IMR-90 (cell line): ENCODE data around the gene IRAK2.

Experiments used
- CHD1 ChIP-seq: IDR thresholded peaks from 2 replicates; pipeline ENCODE4 v1.6.1; 2012; ENCODE audit warnings: low read depth, low read length, improper control_type of control experiment
- FOS ChIP-seq: fragments of 150-350 bp; IDR thresholded peaks from 2 replicates; pipeline ENCODE4 v1.6.1; 2016; ENCODE audit warnings: low read depth, low read length
- MAZ ChIP-seq: IDR thresholded peaks from 2 replicates; pipeline ENCODE4 v1.6.1; 2012; ENCODE audit warnings: low read depth, mild to moderate bottlenecking, low read length, improper control_type of control experiment, moderate library complexity, borderline replicate concordance
- MXI1 ChIP-seq: IDR thresholded peaks from 2 replicates; pipeline ENCODE4 v1.6.1; 2012; ENCODE audit warnings: low read depth, mild to moderate bottlenecking, low read length, moderate library complexity, borderline replicate concordance
- POLR2A ChIP-seq: IDR thresholded peaks from 2 replicates; pipeline ENCODE4 v1.6.1; 2012; ENCODE audit warnings: mild to moderate bottlenecking, low read depth, low read length
- RAD21 ChIP-seq: IDR thresholded peaks from 2 replicates; pipeline ENCODE4 v1.6.1; 2012; ENCODE audit warnings: low read length, improper control_type of control experiment
- RFX5 ChIP-seq: IDR thresholded peaks from 2 replicates; pipeline ENCODE4 v1.8.0; 2012; ENCODE audit warnings: low read depth, mild to moderate bottlenecking, low read length, moderate library complexity
- SMC3 ChIP-seq: fragments of 150-350 bp; IDR thresholded peaks from 2 replicates; pipeline ENCODE4 v1.6.1; 2016; ENCODE audit warnings: low read depth, mild to moderate bottlenecking, antibody characterized with exemption, low read length, moderate library complexity
- TF ChIP-seq, protein P1 (sequence below): conservative IDR thresholded peaks from 2 replicates; pipeline ENCODE4 v1.5.1; 2012; ENCODE audit warnings: mild to moderate bottlenecking, low read depth, low read length, improper control_type of control experiment
- TF ChIP-seq, protein P2 (sequence below): fragments of 150-350 bp; IDR thresholded peaks from 2 replicates; pipeline ENCODE4 v1.6.1; 2016; ENCODE audit warnings: low read depth, mild to moderate bottlenecking, low read length, moderate library complexity, borderline replicate concordance
- TF ChIP-seq, protein P3 (sequence below): fragments of 150-350 bp; IDR thresholded peaks from 2 replicates; pipeline ENCODE4 v1.6.1; 2017; ENCODE audit warnings: mild to moderate bottlenecking, antibody characterized with exemption, low read length, low read depth

DNA sequence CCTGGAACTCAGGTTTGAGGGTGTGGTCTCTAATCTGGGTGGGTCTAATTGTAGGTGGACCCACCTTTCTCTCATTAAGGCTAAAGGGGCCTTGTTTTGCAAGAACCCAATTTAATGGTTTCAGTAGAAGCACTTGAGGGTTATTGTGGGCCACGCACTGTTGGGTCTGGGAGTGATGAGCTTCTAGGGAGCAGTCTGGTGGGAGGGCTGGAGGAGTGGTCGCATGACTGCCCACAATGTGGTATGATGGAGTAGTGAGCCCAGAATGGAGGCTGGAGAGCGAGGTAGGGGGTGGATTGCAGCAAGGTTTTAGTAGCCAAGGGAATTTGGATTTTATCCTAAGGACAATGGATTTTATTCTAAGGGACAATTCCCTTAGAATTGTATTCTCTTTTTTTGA lies 86.3 kb downstream of the IRAK2 start:
- TF ChIP-seq, protein P1, sequence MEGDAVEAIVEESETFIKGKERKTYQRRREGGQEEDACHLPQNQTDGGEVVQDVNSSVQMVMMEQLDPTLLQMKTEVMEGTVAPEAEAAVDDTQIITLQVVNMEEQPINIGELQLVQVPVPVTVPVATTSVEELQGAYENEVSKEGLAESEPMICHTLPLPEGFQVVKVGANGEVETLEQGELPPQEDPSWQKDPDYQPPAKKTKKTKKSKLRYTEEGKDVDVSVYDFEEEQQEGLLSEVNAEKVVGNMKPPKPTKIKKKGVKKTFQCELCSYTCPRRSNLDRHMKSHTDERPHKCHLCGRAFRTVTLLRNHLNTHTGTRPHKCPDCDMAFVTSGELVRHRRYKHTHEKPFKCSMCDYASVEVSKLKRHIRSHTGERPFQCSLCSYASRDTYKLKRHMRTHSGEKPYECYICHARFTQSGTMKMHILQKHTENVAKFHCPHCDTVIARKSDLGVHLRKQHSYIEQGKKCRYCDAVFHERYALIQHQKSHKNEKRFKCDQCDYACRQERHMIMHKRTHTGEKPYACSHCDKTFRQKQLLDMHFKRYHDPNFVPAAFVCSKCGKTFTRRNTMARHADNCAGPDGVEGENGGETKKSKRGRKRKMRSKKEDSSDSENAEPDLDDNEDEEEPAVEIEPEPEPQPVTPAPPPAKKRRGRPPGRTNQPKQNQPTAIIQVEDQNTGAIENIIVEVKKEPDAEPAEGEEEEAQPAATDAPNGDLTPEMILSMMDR: no peak
- TF ChIP-seq POLR2A (no peak), MAZ (no peak), FOS (no peak), MXI1 (no peak), RAD21 (no peak), SMC3 (no peak), RFX5 (no peak), CHD1 (no peak)
- TF ChIP-seq, protein P2, sequence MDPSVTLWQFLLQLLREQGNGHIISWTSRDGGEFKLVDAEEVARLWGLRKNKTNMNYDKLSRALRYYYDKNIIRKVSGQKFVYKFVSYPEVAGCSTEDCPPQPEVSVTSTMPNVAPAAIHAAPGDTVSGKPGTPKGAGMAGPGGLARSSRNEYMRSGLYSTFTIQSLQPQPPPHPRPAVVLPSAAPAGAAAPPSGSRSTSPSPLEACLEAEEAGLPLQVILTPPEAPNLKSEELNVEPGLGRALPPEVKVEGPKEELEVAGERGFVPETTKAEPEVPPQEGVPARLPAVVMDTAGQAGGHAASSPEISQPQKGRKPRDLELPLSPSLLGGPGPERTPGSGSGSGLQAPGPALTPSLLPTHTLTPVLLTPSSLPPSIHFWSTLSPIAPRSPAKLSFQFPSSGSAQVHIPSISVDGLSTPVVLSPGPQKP: no peak
- TF ChIP-seq, protein P3, sequence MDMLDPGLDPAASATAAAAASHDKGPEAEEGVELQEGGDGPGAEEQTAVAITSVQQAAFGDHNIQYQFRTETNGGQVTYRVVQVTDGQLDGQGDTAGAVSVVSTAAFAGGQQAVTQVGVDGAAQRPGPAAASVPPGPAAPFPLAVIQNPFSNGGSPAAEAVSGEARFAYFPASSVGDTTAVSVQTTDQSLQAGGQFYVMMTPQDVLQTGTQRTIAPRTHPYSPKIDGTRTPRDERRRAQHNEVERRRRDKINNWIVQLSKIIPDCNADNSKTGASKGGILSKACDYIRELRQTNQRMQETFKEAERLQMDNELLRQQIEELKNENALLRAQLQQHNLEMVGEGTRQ: no peak
